ACHN (cell line): ENCODE measurements around the gene NLRP8.
"Not testable (repeated sequence)": the region's sequence is repeated elsewhere in the genome, so short reads cannot be mapped to it uniquely, and the experiment has no call there.

Experiments used
- DNase-seq: peaks from one replicate; pipeline ENCODE4 v3.0.0-alpha.2; 2015
- in situ Hi-C: cut with HindIII; loops from 2 replicates; pipeline ENCODE4 v1.10.0; 2017; ENCODE audit warnings: low sequenced_read_pairs, low pct_ligation_motif_present, low pct_unique_long_range_greater_than_20kb

Gene NLRP8

DNA sequence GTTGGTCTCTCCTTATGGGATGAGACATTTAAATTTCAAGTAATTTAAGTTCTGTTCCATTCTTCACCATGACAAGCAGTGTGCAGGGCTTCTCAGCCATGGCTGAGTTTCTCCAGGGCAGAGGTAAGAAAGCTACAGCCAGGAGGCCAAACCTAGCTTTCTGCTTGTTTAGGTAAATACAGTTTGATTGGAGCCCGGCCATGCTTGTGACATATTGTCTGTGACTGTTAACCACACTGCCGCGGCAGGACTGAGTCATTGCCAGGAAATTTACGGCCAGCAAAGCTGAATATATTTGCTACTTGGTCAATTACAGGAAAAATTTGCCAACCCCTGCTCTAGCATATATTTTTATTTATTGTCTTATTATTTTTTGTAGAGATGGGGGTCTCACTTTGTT is 10.7 kb downstream of the NLRP8 start:
- DNase-seq: no peak
- in situ Hi-C loops: no loop called here

- no peak for DNase-seq
- in situ Hi-C loops: no loop called here
These were observed 12.5 kb downstream of the NLRP8 start for GRCh38 chr19:55959996-55960675.

GRCh38 chr19:55962186-55962585 is 14.6 kb downstream of the NLRP8 start:
- DNase-seq: no peak
- in situ Hi-C loops: no loop called here

GRCh38 chr19:55973982-55974381 is 26.4 kb downstream of the NLRP8 start:
- DNase-seq: no peak
- in situ Hi-C loops: no loop called here

- in situ Hi-C loops: no loop called here
- DNase-seq: no peak
These were observed 32.8 kb downstream of the NLRP8 start for GRCh38 chr19:55980415-55980814.

GRCh38 chr19:55985254-55985653 is 37.6 kb downstream of the NLRP8 start:
- in situ Hi-C loops: no loop called here
- DNase-seq: no peak

- in situ Hi-C loops: no loop called here
- DNase-seq: no peak
These were observed 38.9 kb downstream of the NLRP8 start, which contains the start of gene NLRP5 for GRCh38 chr19:55986487-55986886. TSS of gene NLRP5 (plus strand) at chr19:55986775.

GRCh38 chr19:55990831-55991230 is 43.2 kb downstream of the NLRP8 start:
- DNase-seq: no peak
- in situ Hi-C loops: no loop called here

- no peak for DNase-seq
- in situ Hi-C loops: no loop called here
These were observed 45.9 kb downstream of the NLRP8 start for GRCh38 chr19:55993492-55993891.

GRCh38 chr19:56014765-56015164 is 67.1 kb downstream of the NLRP8 start:
- in situ Hi-C loops: no loop called here
- no peak for DNase-seq

GRCh38 chr19:56015756-56016155 is 68.1 kb downstream of the NLRP8 start:
- DNase-seq: peak; percentile 26
- in situ Hi-C loops: no loop called here

DNA sequence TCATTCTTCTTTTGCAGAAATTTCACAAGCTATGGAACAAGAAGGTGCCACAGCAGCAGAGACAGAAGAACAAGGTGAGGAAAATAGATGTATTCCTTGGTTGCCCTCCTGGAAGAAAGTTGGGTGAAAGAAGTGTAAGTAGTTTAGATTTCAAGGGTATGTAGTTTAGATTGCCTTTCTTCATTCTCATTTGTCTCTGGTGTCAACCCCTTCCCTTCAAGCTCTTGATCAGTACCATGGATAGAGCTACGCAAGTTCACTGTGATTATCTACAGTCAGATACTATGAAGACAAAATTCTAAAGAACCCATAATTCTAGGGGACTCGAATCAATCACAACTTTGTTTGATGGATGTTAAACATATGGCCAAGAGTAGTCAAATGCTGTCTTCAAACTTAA is 71.7 kb downstream of the NLRP8 start:
- DNase-seq, in situ Hi-C loops: not testable (repeated sequence)

DNA sequence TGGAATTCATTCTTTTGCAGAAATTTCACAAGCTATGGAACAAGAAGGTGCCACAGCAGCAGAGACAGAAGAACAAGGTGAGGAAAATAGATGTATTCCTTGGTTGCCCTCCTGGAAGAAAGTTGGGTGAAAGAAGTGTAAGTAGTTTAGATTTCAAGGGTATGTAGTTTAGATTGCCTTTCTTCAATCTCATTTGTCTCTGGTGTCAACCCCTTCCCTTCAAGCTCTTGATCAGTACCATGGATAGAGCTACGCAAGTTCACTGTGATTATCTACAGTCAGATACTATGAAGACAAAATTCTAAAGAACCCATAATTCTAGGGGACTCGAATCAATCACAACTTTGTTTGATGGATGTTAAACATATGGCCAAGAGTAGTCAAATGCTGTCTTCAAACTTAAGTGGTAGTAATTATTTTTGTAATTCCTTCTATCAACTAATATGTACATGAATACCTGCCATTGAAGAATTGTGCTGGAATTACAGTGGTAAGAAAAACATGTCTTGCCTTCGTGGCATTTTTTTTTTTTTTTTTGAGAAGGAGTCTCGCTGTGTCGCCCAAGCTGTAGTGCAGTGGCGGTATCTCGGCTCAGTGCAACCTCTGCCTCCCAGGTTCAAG is 72.8 kb downstream of the NLRP8 start:
- in situ Hi-C loops, DNase-seq: not testable (repeated sequence)

GRCh38 chr19:56026769-56027168 is 79.1 kb downstream of the NLRP8 start:
- in situ Hi-C loops: no loop called here

More at GRCh38 chr19:56026769-56027168, 79.1 kb downstream of the NLRP8 start:
- DNase-seq: no peak
